ENCODE results near the gene TENM3. TPM values are rescaled to one million over a fixed set of nuclear protein-coding genes. Genes with fewer than 3 reads are reported as not detected.
"Not testable (repeated sequence)": the region's sequence is repeated elsewhere in the genome, so short reads cannot be mapped to it uniquely, and the experiment has no call there.

TENM3 gene
- total RNA-seq, 2 experiments from 2014 or later = not detected

DNA sequence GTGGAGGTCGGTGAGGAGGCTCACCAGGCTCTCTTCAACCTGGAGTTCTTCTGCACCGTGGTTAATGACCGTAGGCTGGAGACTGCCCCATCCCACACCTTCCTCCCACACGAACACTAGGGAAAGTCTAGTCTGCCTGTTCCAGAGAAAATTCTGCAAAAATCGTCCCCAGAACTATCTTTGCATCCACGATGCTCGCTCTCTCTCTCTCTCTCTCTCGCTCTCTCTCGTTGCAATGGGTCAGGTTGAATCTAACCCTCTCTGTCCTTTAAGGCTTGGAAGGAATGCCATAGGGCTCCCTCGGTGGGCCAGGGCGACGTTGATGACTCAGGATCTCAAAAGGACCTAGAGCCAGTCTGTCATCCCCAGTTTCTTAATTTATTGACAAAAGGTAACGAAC is 562.5 kb downstream of the TENM3 start:
- peaks cover 9% of the 10 kb centered on the region for H3K9me3 Mint-ChIP-seq
- ChIA-PET POLR2A (no interaction called here), CTCF (interaction anchor here (0.7 kb wide), 2 partner anchors 15 to 326 kb away, joined by 3 read pairs; no protein-coding TSS in a partner anchor)
- no peak overlapping the region for H3K4me3 Mint-ChIP-seq
- no peak for DNase-seq
- intact Hi-C loops (cut with micrococcal nuclease) = loop anchor here (1.0 kb wide), 1 partner anchor 327 kb away; no protein-coding TSS in a partner anchor
- H3K4me1 Mint-ChIP-seq (ENCODE audit: low read depth) = peaks cover 5% of the 10 kb centered on the region
- H3K27me3 Mint-ChIP-seq = peaks cover 4% of the 10 kb centered on the region
- H3K36me3 Mint-ChIP-seq = no peaks in the 10 kb centered on the region
- no peak overlapping the region for H3K27ac Mint-ChIP-seq

DNA sequence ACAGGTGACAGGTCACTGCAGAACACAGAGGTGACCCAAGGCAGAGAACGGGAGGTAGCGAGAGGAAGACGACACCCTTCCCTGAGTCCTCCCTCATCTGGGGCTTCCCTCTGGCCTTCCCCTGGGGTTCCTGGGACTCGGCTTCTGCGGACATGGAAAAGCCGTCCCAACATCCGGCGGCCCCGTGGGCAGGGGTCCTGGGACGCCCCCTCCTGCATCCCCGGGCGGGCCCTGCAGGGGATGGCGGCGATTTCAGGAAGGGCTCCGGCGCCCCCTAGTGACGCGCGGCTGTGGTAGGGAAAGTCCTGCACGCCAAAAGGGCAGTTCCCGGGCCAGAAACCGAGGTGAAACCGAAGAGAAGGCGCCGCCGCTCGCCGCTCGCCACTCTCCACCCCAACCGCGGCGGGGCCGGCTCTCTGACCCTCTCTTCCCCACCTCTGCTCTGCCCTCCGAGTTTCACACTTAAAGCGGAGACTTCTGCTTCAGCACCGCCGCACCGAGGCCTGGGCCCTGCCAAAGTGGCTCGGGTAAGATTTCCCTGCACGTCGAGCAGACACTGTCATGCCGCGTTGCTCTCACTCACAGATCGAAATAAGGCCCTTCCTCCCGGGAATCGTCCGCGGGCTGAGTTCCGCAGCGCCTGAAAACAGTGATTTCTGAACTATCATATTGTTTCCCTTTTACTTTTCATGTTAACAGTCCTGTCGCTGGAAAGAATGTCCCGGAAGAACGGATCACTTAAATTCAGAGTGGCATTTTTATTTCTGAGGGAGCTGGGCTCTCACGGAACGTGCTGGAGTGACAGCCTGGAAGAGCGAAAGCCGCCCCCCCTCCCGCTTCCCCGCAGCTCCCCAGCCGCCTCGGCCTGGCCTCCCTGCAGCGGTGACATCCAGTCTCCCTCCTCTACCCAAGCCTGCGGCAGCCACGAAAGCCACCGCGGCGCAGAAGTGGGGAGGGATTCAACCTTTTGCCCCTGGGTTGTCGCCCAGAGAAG is 563.4 kb downstream of the TENM3 start:
- POLR2A ChIA-PET = no interaction called here
- Mint-ChIP-seq H3K27ac (no peak overlapping the region), H3K36me3 (no peaks in the 10 kb centered on the region), H3K27me3 (peaks cover 4% of the 10 kb centered on the region), H3K4me1 (ENCODE audit: low read depth) (peaks cover 5% of the 10 kb centered on the region), H3K4me3 (peak overlapping the region; percentile 72), H3K9me3 (peaks cover 9% of the 10 kb centered on the region)
- intact Hi-C loops (cut with micrococcal nuclease) = loop anchor here (1.0 kb wide), 1 partner anchor 328 kb away; no protein-coding TSS in a partner anchor
- CTCF ChIA-PET = interaction anchor here (0.7 to 0.8 kb wide), 2 partner anchors 119 to 327 kb away, joined by 3 to 4 read pairs; no protein-coding TSS in a partner anchor
- DNase-seq = peak; percentile 77

DNA sequence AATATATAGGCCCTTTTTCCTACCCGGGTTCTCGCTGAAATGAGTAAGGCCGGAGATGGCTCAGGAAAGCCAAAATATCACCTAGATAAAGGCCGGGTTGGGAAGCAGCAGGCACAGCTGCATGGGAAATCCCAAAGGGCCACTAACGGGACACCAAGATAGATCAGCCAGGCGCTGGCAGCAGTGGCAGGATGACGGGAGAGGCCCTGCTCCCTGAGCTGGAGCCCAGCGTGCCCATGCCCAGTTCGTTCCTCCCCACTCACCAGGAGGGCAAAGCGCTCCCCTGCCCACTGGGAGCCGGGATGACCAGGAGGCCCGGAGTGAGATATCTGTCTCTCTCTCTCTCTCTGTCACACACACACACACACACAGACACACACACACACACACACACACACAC is 564.1 kb downstream of the TENM3 start:
- CTCF ChIA-PET = interaction anchor here (0.8 kb wide), 1 partner anchor 118 kb away, joined by 4 read pairs; no protein-coding TSS in a partner anchor
- H3K27ac Mint-ChIP-seq = no peak overlapping the region
- H3K36me3 Mint-ChIP-seq = no peaks in the 10 kb centered on the region
- intact Hi-C loops (cut with micrococcal nuclease) = no loop called here
- DNase-seq = no peak
- peaks cover 16% of the 10 kb centered on the region for H3K9me3 Mint-ChIP-seq
- peaks cover 4% of the 10 kb centered on the region for H3K27me3 Mint-ChIP-seq
- H3K4me3 Mint-ChIP-seq = no peak overlapping the region
- POLR2A ChIA-PET = no interaction called here
- peaks cover 5% of the 10 kb centered on the region for H3K4me1 Mint-ChIP-seq (ENCODE audit: low read depth)

DNA sequence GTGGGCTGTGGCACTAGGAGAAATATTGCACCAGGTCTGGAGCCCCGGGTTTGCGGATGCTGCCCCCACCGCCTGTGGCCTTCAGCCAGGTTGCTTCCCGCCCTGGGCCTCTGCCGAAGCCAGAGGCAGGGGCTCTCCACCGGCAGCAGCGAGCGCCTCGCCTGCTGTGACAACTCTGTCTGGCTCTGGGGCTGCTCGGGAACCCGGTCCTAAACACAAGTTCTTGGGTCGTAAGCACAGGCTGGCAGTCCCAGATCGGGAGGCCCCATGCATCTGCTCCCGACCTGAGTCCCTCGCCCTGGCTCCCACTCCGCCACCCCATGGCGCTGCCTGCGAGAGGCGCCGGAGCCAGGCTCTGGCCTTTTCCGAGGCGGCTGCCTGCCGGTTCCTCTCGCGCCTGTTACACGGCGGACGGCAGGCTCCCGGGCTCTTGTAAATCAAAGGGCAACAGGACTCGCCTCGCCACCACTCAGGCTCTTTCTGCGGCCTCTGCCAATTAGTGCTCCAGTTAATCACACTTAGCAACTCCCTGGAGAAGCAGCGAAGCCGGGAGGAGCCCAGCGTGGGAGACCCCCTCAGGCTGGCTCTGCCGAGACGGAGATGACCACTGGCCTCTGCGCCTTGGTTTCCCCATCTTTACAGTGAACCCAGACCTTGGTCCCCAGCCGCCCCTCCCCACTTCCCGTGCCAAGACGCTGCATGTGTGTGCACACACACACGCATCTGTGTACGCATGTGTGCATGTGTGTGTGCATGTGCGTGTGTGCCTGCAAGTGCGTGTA is 564.8 kb downstream of the TENM3 start:
- POLR2A ChIA-PET = no interaction called here
- CTCF ChIA-PET = no interaction called here
- peaks cover 5% of the 10 kb centered on the region for H3K4me1 Mint-ChIP-seq (ENCODE audit: low read depth)
- H3K36me3 Mint-ChIP-seq = no peaks in the 10 kb centered on the region
- no peak overlapping the region for H3K27ac Mint-ChIP-seq
- intact Hi-C loops (cut with micrococcal nuclease) = no loop called here
- no peak overlapping the region for H3K4me3 Mint-ChIP-seq
- no peak for DNase-seq
- peaks cover 4% of the 10 kb centered on the region for H3K27me3 Mint-ChIP-seq
- H3K9me3 Mint-ChIP-seq = peaks cover 17% of the 10 kb centered on the region

DNA sequence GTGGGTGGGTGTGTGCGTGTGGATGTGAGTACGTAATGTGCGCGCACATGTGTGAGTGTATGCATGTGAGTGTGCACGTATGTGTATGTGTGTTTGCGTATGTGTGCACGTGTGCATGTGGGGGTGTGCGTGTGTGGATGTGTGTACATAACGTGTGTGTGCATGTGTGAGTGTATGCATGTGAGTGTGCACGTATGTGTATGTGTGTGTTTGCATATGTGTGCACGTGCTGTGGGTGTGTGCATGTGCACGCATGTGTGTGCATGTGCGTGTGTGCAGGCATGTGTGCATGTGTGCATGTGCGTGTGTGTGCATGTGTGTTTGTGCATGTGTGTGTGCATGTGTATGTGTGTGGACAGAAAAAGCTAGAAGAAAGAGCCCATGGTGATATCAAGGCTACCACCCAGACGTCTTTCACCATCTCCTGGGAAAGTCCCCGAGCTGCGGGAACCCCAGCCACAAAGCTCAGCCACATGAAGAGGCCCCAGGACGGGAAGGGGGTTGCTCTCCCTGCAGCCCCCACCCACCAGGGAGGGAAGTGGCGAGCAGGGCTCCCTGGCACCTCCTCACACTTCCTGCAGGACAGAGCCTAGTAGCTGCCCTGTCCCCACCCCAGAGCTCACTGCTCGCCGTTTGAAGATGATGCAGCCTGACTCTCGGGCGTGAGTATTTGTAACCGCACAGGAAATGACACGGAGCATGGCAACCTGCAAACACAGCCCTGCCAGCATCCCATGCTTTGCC is 565.6 kb downstream of the TENM3 start:
- H3K27ac Mint-ChIP-seq = peak overlapping the region; percentile 55
- POLR2A ChIA-PET = no interaction called here
- peak; percentile 72 for DNase-seq
- intact Hi-C loops (cut with micrococcal nuclease) = loop anchor here (1.0 kb wide), 1 partner anchor 116 kb away; no protein-coding TSS in a partner anchor
- peak overlapping the region; percentile 13 for H3K4me3 Mint-ChIP-seq
- H3K9me3 Mint-ChIP-seq = peaks cover 17% of the 10 kb centered on the region
- CTCF ChIA-PET = interaction anchor here (1.0 kb wide), 1 partner anchor 1666 kb away, joined by 3 read pairs; no protein-coding TSS in a partner anchor
- peaks cover 5% of the 10 kb centered on the region for H3K4me1 Mint-ChIP-seq (ENCODE audit: low read depth)
- no peaks in the 10 kb centered on the region for H3K36me3 Mint-ChIP-seq
- H3K27me3 Mint-ChIP-seq = peaks cover 4% of the 10 kb centered on the region

DNA sequence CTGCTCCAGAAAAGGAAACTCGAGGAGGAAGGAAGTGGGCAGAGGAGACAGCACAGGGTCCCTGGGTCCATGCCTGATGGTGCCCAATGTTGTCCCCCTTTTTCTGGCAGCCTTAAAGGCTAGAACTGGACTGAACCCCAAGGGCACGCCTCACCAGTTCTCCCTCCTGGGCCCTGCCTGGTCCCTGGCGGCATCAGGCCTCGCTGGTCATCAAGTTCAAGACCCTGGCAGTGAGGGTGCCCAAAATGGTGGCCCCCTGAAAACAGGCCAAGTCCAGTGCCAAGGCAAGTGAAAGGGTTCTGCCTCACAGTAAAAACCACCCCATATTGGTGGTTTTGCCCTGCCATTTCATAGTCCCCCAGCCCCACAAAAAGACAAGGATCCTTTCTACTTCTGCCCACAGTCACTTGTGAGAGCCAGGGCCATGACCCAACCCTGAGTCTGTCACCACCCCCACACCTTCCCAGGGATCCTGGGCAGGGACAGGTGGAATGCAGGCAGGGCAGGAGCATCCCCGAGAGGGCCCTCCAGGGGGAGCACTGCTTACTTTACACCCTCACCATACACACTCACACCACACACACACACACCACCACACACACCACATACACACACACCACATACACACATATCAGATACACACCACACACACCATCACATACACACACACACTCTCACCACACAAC is 566.4 kb downstream of the TENM3 start:
- Mint-ChIP-seq H3K27me3 (peaks cover 4% of the 10 kb centered on the region), H3K9me3 (peaks cover 17% of the 10 kb centered on the region), H3K27ac (peak overlapping the region; percentile 55), H3K4me1 (ENCODE audit: low read depth) (peaks cover 5% of the 10 kb centered on the region), H3K4me3 (no peak overlapping the region), H3K36me3 (no peaks in the 10 kb centered on the region)
- intact Hi-C loops (cut with micrococcal nuclease) = loop anchor here (1.0 to 2.0 kb wide), 2 partner anchors 109 to 116 kb away; no protein-coding TSS in a partner anchor
- ChIA-PET CTCF (interaction anchor here (1.0 kb wide), 1 partner anchor 1666 kb away, joined by 3 read pairs; no protein-coding TSS in a partner anchor), POLR2A (no interaction called here)
- peak; percentile 36 for DNase-seq

DNA sequence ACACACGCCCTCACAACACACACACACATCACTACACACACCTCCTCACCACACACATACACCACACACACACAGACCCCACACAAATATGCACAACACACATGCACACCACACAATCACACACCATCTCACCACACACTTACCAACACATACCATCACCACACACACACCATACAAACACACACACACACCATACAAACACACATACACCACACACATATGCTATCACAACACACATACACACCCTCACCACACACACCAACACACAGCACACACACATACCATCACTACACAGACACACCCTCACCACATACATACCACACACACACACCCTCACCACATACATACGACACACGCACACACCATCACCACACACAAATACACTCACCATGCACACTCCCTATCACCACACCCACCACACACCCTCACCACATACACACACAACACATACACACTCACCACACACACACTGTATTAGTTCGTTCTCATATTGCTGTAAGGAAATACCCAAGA is 567.0 kb downstream of the TENM3 start:
- peaks cover 17% of the 10 kb centered on the region for H3K9me3 Mint-ChIP-seq
- peaks cover 5% of the 10 kb centered on the region for H3K4me1 Mint-ChIP-seq (ENCODE audit: low read depth)
- no peaks in the 10 kb centered on the region for H3K36me3 Mint-ChIP-seq
- no peak overlapping the region for H3K4me3 Mint-ChIP-seq
- peaks cover 4% of the 10 kb centered on the region for H3K27me3 Mint-ChIP-seq
- ChIA-PET POLR2A (no interaction called here), CTCF (no interaction called here)
- no peak overlapping the region for H3K27ac Mint-ChIP-seq
- no peak for DNase-seq
- intact Hi-C loops (cut with micrococcal nuclease) = loop anchor here (2.0 kb wide), 1 partner anchor 109 kb away; no protein-coding TSS in a partner anchor

DNA sequence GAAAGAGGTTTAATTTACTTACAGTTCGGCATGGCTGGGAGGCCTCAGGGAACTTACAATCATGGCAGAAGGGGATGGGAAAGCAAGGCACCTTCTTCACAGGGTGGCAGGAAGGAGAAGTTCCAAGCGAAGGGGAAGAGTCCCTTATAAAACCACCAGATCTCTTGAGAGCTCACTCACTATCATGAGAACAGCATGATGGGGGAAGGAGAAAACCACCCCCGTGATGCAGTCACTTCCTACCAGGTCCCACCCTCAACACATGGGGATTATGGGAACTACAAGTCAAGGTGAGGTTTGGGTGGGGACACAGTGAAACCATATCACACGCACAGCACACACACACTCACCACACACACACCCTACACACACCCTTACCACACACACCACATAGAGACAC is 569.7 kb downstream of the TENM3 start:
- no peaks in the 10 kb centered on the region for H3K4me1 Mint-ChIP-seq (ENCODE audit: low read depth)
- intact Hi-C loops (cut with micrococcal nuclease) = no loop called here
- H3K36me3 Mint-ChIP-seq = no peaks in the 10 kb centered on the region
- H3K27me3 Mint-ChIP-seq = no peaks in the 10 kb centered on the region
- DNase-seq = no peak
- no peak overlapping the region for H3K27ac Mint-ChIP-seq
- peaks cover 17% of the 10 kb centered on the region for H3K9me3 Mint-ChIP-seq
- CTCF ChIA-PET = no interaction called here
- POLR2A ChIA-PET = no interaction called here
- H3K4me3 Mint-ChIP-seq = no peak overlapping the region

DNA sequence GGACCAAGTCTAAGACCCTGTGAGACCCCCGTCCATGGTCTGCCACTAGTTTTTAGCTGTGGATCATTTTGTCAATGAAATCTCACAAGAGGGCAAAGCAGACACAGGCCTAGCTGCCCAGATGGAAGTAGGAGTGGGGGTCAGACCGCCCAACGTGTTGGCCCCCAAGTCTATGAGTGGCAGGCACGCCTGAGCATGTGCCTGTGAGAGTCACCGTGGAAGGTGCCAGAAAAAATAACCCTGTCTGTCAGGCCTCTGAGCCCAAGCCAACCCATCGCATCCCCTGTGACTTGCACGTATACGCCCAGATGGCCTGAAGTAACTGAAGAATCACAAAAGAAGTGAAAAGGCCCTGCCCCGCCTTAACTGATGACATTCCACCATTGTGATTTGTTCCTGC is 570.9 kb downstream of the TENM3 start:
- H3K4me3 Mint-ChIP-seq; H3K36me3 Mint-ChIP-seq; H3K27me3 Mint-ChIP-seq; H3K27ac Mint-ChIP-seq; CTCF ChIA-PET; DNase-seq; POLR2A ChIA-PET; intact Hi-C loops (cut with micrococcal nuclease); H3K9me3 Mint-ChIP-seq; H3K4me1 Mint-ChIP-seq (ENCODE audit: low read depth): not testable (repeated sequence)

DNA sequence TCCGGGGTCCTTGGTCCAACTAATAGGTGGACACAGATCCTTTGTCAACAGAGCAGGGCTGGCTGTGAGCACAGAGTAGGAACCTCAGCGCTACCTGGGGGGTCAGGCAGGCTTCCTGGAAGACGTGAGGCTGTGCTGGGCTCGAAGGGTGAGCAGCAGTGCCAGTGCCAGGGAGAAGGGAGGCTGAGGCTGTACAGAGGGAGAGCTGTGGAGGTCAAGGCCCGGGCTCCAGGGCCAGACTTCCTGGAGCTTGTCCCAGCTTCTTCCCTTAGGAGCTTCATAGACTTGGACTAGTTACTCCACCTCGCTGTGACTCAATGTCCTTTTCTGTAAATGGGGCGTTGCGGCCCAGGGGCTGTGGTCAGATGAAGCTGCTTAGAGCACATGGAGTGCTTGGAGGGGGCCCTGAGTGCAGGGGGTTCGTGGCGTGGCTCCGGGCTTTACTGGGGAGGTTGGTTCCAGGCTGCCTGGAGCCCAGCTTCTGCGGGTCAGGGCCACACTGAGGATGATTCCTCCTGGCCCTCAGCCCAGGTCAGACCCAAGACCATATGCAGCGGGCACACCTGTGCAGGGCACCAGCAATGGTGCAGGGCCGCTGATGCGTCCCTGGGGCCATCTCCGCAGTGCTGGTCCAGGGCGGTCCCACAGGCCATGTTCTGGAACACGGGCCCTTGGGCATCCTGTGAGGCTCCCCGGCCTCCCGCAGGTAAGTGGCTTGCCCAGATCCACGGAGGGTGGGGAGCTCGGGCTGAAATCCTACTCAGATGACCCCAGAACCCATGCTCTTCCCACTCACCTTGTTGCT is 575.9 kb downstream of the TENM3 start:
- Mint-ChIP-seq H3K36me3 (no peaks in the 10 kb centered on the region), H3K4me1 (ENCODE audit: low read depth) (no peaks in the 10 kb centered on the region), H3K9me3 (no peaks in the 10 kb centered on the region), H3K27me3 (no peaks in the 10 kb centered on the region), H3K4me3 (no peak overlapping the region), H3K27ac (no peak overlapping the region)
- DNase-seq = no peak
- intact Hi-C loops (cut with micrococcal nuclease) = no loop called here
- ChIA-PET POLR2A (no interaction called here), CTCF (no interaction called here)

Measured in activated CD4-positive, alpha-beta memory T cell treated with anti-CD3 and anti-CD28 coated beads for 36 hours (primary cell).